ENCODE results near the gene SLCO2B1. TPM values are rescaled to one million over a fixed set of nuclear protein-coding genes. Genes with fewer than 3 reads are reported as not detected.

SLCO2B1 gene
- not detected for total RNA-seq
- total RNA-seq (2013) = not detected

GRCh38 chr11:75150879-75151278 is at the start of gene SLCO2B1:
Gene SLCO2B1, plus strand, starts transcription at chr11:75151107. Its CDS starts 275 bp downstream, at chr11:75151382.
- intact Hi-C loops (cut with micrococcal nuclease) = no loop called here
- no peak for DNase-seq

GRCh38 chr11:75101424-75102128 is 49.3 kb upstream of the SLCO2B1 start:
- H3K36me3 ChIP-seq (ENCODE audit: control insufficient read depth, insufficient read depth, low read length) = no peaks in the 10 kb centered on the region
- Mint-ChIP-seq H3K4me1 (no peaks in the 10 kb centered on the region), H3K27me3 (ENCODE audit: low read depth in 2 of 2) (peaks cover 14 to 47% of the 10 kb centered on the region in 2 donors), H3K9me3 (no peaks in the 10 kb centered on the region), H3K27ac (no peak overlapping the region), H3K4me3 (no peak overlapping the region), H3K36me3 (no peaks in the 10 kb centered on the region)
- H3K27me3 ChIP-seq (ENCODE audit: control insufficient read depth, insufficient read depth, low read length) = peaks cover 5% of the 10 kb centered on the region
- no peak for TF ChIP-seq CTCF (IDR thresholded peaks at IDR 0.05)
- WGBS (ENCODE audit: insufficient coverage) = 92% methylated on average over 8 of the region's 8 CpGs
- no peaks in the 10 kb centered on the region for H3K4me1 ChIP-seq (ENCODE audit: control insufficient read depth, insufficient read depth, low read length)
- no peak for ATAC-seq
- H3K9me3 ChIP-seq (ENCODE audit: control insufficient read depth, insufficient read depth, low read length) = no peaks in the 10 kb centered on the region
- H3K4me3 ChIP-seq (ENCODE audit: low read length) = no peak overlapping the region
- no peak for DNase-seq
- intact Hi-C loops (cut with micrococcal nuclease) = no loop called here
- H3K27ac ChIP-seq (ENCODE audit: low read length) = no peak overlapping the region

More at GRCh38 chr11:75150879-75151278, at the start of gene SLCO2B1:
- Mint-ChIP-seq H3K27ac (no peak within 1 kb of the TSS), H3K27me3 (ENCODE audit: low read depth in 2 of 2) (peaks cover 0 to 13% of the 10 kb centered on the region in 2 donors), H3K9me3 (no peaks in the 10 kb centered on the region), H3K4me1 (no peaks in the 10 kb centered on the region), H3K36me3 (no peaks in the 10 kb centered on the region), H3K4me3 (no peak within 1 kb of the TSS)
- peaks cover 7% of the 10 kb centered on the region for H3K4me1 ChIP-seq (ENCODE audit: control insufficient read depth, insufficient read depth, low read length)
- no peak for TF ChIP-seq CTCF (IDR thresholded peaks at IDR 0.05)
- H3K36me3 ChIP-seq (ENCODE audit: control insufficient read depth, insufficient read depth, low read length) = no peaks in the 10 kb centered on the region
- H3K9me3 ChIP-seq (ENCODE audit: control insufficient read depth, insufficient read depth, low read length) = no peaks in the 10 kb centered on the region
- H3K27ac ChIP-seq (ENCODE audit: low read length) = no peak within 1 kb of the TSS
- no peak for ATAC-seq
- H3K4me3 ChIP-seq (ENCODE audit: low read length) = no peak within 1 kb of the TSS
- no peaks in the 10 kb centered on the region for H3K27me3 ChIP-seq (ENCODE audit: control insufficient read depth, insufficient read depth, low read length)
- 72% methylated on average over 4 of the region's 4 CpGs for WGBS (ENCODE audit: insufficient coverage)

- H3K27ac Mint-ChIP-seq = no peak overlapping the region
- 71% methylated on average over 5 of the region's 5 CpGs for WGBS (ENCODE audit: insufficient coverage)
Measured at GRCh38 chr11:75103380-75104026, 47.4 kb upstream of the SLCO2B1 start.

More at GRCh38 chr11:75103380-75104026, 47.4 kb upstream of the SLCO2B1 start:
- no peaks in the 10 kb centered on the region for H3K9me3 ChIP-seq (ENCODE audit: control insufficient read depth, insufficient read depth, low read length)
- no peaks in the 10 kb centered on the region for H3K9me3 Mint-ChIP-seq
- H3K27me3 Mint-ChIP-seq (ENCODE audit: low read depth in 2 of 2) = peaks cover 10 to 45% of the 10 kb centered on the region in 2 donors
- peaks cover 3% of the 10 kb centered on the region for H3K27me3 ChIP-seq (ENCODE audit: control insufficient read depth, insufficient read depth, low read length)
- H3K36me3 Mint-ChIP-seq = no peaks in the 10 kb centered on the region
- H3K4me3 Mint-ChIP-seq = no peak overlapping the region
- no peaks in the 10 kb centered on the region for H3K36me3 ChIP-seq (ENCODE audit: control insufficient read depth, insufficient read depth, low read length)
- ATAC-seq (no peak), DNase-seq (no peak)
- no peaks in the 10 kb centered on the region for H3K4me1 ChIP-seq (ENCODE audit: control insufficient read depth, insufficient read depth, low read length)
- no peak overlapping the region for H3K27ac ChIP-seq (ENCODE audit: low read length)
- intact Hi-C loops (cut with micrococcal nuclease) = no loop called here
- H3K4me3 ChIP-seq (ENCODE audit: low read length) = no peak overlapping the region
- no peaks in the 10 kb centered on the region for H3K4me1 Mint-ChIP-seq
- no peak for TF ChIP-seq CTCF (IDR thresholded peaks at IDR 0.05)

Measured in natural killer cell (primary cell).